HEK293 (cell line): Measurements from ENCODE around the gene PARVA.

Experiments
- CTCF ChIA-PET: fragments of 350-600 bp; formaldehyde crosslinking; extraction: SDS; loops from one replicate; lab custom pipeline; 2021; ENCODE audit warnings: antibody characterized with exemption; lab: Yijun Ruan, JAX
- POLR2A ChIA-PET: fragments of 300-600 bp; formaldehyde crosslinking; extraction: SDS; loops from one replicate; lab custom pipeline; 2020; ENCODE audit warnings: antibody characterized with exemption, inconsistent platforms; lab: Yijun Ruan, JAX
- H3K27ac ChIP-seq: fragments of 200-500 bp; sonication (Bioruptor generic); 2 replicates; pipeline ENCODE4 v1.5.1; 2014; ENCODE audit warnings: low read depth, low read length, control low read depth, inconsistent platforms; ENCODE audit errors: extremely low read depth
- H3K36me3 ChIP-seq, 2 experiments: fragments of 200-500 bp in 1 of 2; sonication (Bioruptor generic) in 1 of 2; 1 replicate in 1 of 2; 2 replicates in 1 of 2; pipeline ENCODE4 v1.5.1; 2014 to 2017; ENCODE audit warnings: inconsistent platforms in 2 of 2, low read length in 2 of 2; ENCODE audit not compliant: control insufficient read depth in 2 of 2, insufficient read depth in 1 of 2
- H3K4me1 ChIP-seq: fragments of 200-500 bp; sonication (Bioruptor generic); 2 replicates; pipeline ENCODE4 v1.5.1; 2014; ENCODE audit warnings: mild to moderate bottlenecking, low read length, inconsistent platforms; ENCODE audit not compliant: control insufficient read depth, insufficient read depth
- H3K4me3 ChIP-seq: 2 replicates; pipeline ENCODE4 v1.5.1; 2011; ENCODE audit warnings: low read depth, mild to moderate bottlenecking, control low read depth, low read length, moderate library complexity
- H3K9me3 ChIP-seq: fragments of 200-500 bp; sonication (Bioruptor generic); 2 replicates; pipeline ENCODE4 v1.5.1; 2014; ENCODE audit warnings: low read depth, low read length, inconsistent platforms; ENCODE audit not compliant: control insufficient read depth, insufficient read depth
- BCL11B ChIP-seq: fragments of 450-650 bp; formaldehyde crosslinking; IDR thresholded peaks from 2 replicates; pipeline ENCODE4 v1.5.1; 2016; ENCODE audit warnings: low read depth, missing biosample characterization, missing genetic modification characterization
- GLI4 ChIP-seq: fragments of 450-650 bp; formaldehyde crosslinking; IDR thresholded peaks from 2 replicates; pipeline ENCODE4 v1.5.1; 2016; ENCODE audit warnings: missing biosample characterization, missing genetic modification characterization
- KLF1 ChIP-seq: fragments of 450-650 bp; formaldehyde crosslinking; IDR thresholded peaks from 2 replicates; pipeline ENCODE4 v1.5.1; 2016; ENCODE audit warnings: missing biosample characterization, missing genetic modification characterization
- MZF1 ChIP-seq: fragments of 450-650 bp; formaldehyde crosslinking; IDR thresholded peaks from 2 replicates; pipeline ENCODE4 v1.5.1; 2017; ENCODE audit warnings: missing biosample characterization, missing genetic modification characterization, borderline replicate concordance
- OSR2 ChIP-seq: fragments of 450-650 bp; formaldehyde crosslinking; IDR thresholded peaks from 2 replicates; pipeline ENCODE4 v1.5.1; 2016; ENCODE audit warnings: missing biosample characterization, missing genetic modification characterization
- PRDM1 ChIP-seq: fragments of 450-650 bp; formaldehyde crosslinking; IDR thresholded peaks from 2 replicates; pipeline ENCODE4; 2016; ENCODE audit warnings: missing biosample characterization, missing genetic modification characterization
- YY2 ChIP-seq: fragments of 450-650 bp; formaldehyde crosslinking; IDR thresholded peaks from 2 replicates; pipeline ENCODE4 v1.5.1; 2016; ENCODE audit warnings: missing biosample characterization, missing genetic modification characterization
- ZBTB20 ChIP-seq: fragments of 450-650 bp; formaldehyde crosslinking; IDR thresholded peaks from 2 replicates; pipeline ENCODE4 v1.5.1; 2016; ENCODE audit warnings: missing biosample characterization, missing genetic modification characterization
- ZNF112 ChIP-seq: fragments of 450-650 bp; formaldehyde crosslinking; IDR thresholded peaks from 2 replicates; pipeline ENCODE4 v1.5.0; 2017; ENCODE audit warnings: missing biosample characterization, missing genetic modification characterization
- ZNF133 ChIP-seq: fragments of 450-650 bp; formaldehyde crosslinking; IDR thresholded peaks from 2 replicates; pipeline ENCODE4 v1.5.1; 2016; ENCODE audit warnings: missing biosample characterization, missing genetic modification characterization
- ZNF138 ChIP-seq: fragments of 450-650 bp; formaldehyde crosslinking; IDR thresholded peaks from 2 replicates; pipeline ENCODE4 v1.5.1; 2016; ENCODE audit warnings: missing biosample characterization, missing genetic modification characterization, borderline replicate concordance
- ZNF174 ChIP-seq: fragments of 450-650 bp; formaldehyde crosslinking; IDR thresholded peaks from 2 replicates; pipeline ENCODE4 v1.5.0; 2017; ENCODE audit warnings: missing biosample characterization, mild to moderate bottlenecking, missing genetic modification characterization
- ZNF324 ChIP-seq: fragments of 450-650 bp; formaldehyde crosslinking; IDR thresholded peaks from 2 replicates; pipeline ENCODE4 v1.5.1; 2016; ENCODE audit warnings: missing biosample characterization, missing genetic modification characterization
- ZNF37A ChIP-seq: fragments of 450-650 bp; IDR thresholded peaks from 2 replicates; pipeline ENCODE4 v1.5.1; 2018; ENCODE audit warnings: missing biosample characterization, missing genetic modification characterization
- ZNF423 ChIP-seq: fragments of 450-650 bp; formaldehyde crosslinking; IDR thresholded peaks from 2 replicates; pipeline ENCODE4 v1.5.1; 2016; ENCODE audit warnings: missing biosample characterization, missing genetic modification characterization
- ZNF558 ChIP-seq: fragments of 450-650 bp; formaldehyde crosslinking; IDR thresholded peaks from 2 replicates; pipeline ENCODE4 v1.5.1; 2016; ENCODE audit warnings: missing biosample characterization, missing genetic modification characterization
- ZNF585B ChIP-seq: fragments of 450-650 bp; formaldehyde crosslinking; IDR thresholded peaks from 2 replicates; pipeline ENCODE4 v1.5.1; 2016; ENCODE audit warnings: missing biosample characterization, missing genetic modification characterization
- ZNF624 ChIP-seq: fragments of 450-650 bp; formaldehyde crosslinking; IDR thresholded peaks from 2 replicates; pipeline ENCODE4 v1.5.1; 2017; ENCODE audit warnings: missing biosample characterization, missing genetic modification characterization
- ZNF626 ChIP-seq: fragments of 450-650 bp; sonication (Bioruptor Pico); formaldehyde crosslinking; IDR thresholded peaks from 2 replicates; pipeline ENCODE4 v1.5.1; 2018; ENCODE audit warnings: missing biosample characterization, missing genetic modification characterization, inconsistent platforms
- ZNF670 ChIP-seq: fragments of 450-650 bp; formaldehyde crosslinking; IDR thresholded peaks from 2 replicates; pipeline ENCODE4 v1.5.1; 2016; ENCODE audit warnings: missing biosample characterization, missing genetic modification characterization, low read depth
- ZNF785 ChIP-seq: fragments of 450-650 bp; formaldehyde crosslinking; IDR thresholded peaks from 2 replicates; pipeline ENCODE4 v1.5.1; 2016; ENCODE audit warnings: missing biosample characterization, missing genetic modification characterization
- ZNF843 ChIP-seq: fragments of 450-650 bp; formaldehyde crosslinking; IDR thresholded peaks from 2 replicates; pipeline ENCODE4 v1.5.1; 2016; ENCODE audit warnings: missing biosample characterization, missing genetic modification characterization
- ZSCAN23 ChIP-seq: fragments of 450-650 bp; formaldehyde crosslinking; IDR thresholded peaks from 2 replicates; pipeline ENCODE4 v1.5.1; 2016; ENCODE audit warnings: missing biosample characterization, missing genetic modification characterization
- ZXDB ChIP-seq: fragments of 450-650 bp; formaldehyde crosslinking; IDR thresholded peaks from 2 replicates; pipeline ENCODE4 v1.5.1; 2016; ENCODE audit warnings: missing biosample characterization, missing genetic modification characterization
- TF ChIP-seq, protein P1 (sequence below): fragments of 450-650 bp; formaldehyde crosslinking; IDR thresholded peaks from 2 replicates; pipeline ENCODE4 v1.5.1; 2016; ENCODE audit warnings: missing biosample characterization, missing genetic modification characterization, low read depth
- TF ChIP-seq, protein P2 (sequence below): fragments of 450-650 bp; formaldehyde crosslinking; IDR thresholded peaks from 2 replicates; pipeline ENCODE4 v1.5.1; 2016; ENCODE audit warnings: missing biosample characterization, missing genetic modification characterization

The PARVA gene

DNA sequence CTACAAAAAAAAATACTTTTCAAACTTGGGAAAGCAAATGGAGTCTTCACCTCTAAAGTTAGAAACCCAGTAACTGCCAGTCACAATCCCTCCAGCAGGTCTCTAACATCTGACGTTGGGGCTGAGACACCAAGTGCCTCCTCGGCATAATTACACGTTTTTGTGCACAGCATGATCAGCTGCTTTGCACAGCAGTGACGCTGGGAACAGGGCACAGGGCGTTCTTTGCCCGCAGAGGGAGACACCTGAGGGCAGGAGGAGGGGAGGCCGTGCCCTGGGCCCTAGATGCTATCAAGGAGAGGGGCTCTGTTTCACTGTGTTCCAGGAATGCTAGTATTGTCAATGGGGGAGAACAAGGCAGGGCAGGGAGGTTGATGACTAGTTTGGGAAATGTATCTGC lies 120.1 kb downstream of the PARVA start (continued):
- TF ChIP-seq, protein P1, sequence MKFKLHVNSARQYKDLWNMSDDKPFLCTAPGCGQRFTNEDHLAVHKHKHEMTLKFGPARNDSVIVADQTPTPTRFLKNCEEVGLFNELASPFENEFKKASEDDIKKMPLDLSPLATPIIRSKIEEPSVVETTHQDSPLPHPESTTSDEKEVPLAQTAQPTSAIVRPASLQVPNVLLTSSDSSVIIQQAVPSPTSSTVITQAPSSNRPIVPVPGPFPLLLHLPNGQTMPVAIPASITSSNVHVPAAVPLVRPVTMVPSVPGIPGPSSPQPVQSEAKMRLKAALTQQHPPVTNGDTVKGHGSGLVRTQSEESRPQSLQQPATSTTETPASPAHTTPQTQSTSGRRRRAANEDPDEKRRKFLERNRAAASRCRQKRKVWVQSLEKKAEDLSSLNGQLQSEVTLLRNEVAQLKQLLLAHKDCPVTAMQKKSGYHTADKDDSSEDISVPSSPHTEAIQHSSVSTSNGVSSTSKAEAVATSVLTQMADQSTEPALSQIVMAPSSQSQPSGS (tag by site-specific recombination) = no peak
- TF ChIP-seq ZNF174 (no peak), ZSCAN23 (tag by site-specific recombination) (no peak), ZNF670 (no peak)

DNA sequence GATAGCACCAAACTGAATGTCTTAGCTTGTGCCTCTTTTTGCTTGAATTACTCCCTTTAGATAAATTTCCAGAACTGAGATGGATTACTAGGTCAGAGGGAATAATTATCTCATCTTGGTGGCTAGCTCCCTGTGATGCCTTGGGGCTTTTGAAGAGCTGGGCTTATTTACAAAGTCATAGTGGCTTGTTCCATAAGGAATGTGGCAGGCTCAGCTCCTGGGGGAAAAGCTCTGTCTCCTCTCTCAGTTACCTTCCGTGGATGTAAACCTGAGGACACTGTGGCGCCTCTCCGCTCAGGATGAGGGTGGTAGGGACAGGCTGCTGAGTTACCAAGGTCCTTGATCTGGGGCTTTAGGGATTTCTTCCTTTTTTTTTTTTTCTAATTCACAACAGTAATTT lies 121.7 kb downstream of the PARVA start:
- TF ChIP-seq ZNF112 (tag by site-specific recombination) (no peak), OSR2 (tag by site-specific recombination) (no peak), ZXDB (tag by site-specific recombination) (no peak), YY2 (tag by site-specific recombination) (no peak), ZNF843 (no peak), ZNF624 (tag by site-specific recombination) (no peak), ZNF423 (tag by site-specific recombination) (no peak), ZNF37A (tag by site-specific recombination) (no peak), ZBTB20 (tag by site-specific recombination) (no peak), ZNF785 (tag by site-specific recombination) (no peak), PRDM1 (tag by site-specific recombination) (no peak), KLF1 (tag by site-specific recombination) (no peak), MZF1 (tag by site-specific recombination) (no peak), ZNF324 (no peak), ZNF133 (tag by site-specific recombination) (no peak), ZNF626 (tag by site-specific recombination) (no peak)
- TF ChIP-seq, protein P2, sequence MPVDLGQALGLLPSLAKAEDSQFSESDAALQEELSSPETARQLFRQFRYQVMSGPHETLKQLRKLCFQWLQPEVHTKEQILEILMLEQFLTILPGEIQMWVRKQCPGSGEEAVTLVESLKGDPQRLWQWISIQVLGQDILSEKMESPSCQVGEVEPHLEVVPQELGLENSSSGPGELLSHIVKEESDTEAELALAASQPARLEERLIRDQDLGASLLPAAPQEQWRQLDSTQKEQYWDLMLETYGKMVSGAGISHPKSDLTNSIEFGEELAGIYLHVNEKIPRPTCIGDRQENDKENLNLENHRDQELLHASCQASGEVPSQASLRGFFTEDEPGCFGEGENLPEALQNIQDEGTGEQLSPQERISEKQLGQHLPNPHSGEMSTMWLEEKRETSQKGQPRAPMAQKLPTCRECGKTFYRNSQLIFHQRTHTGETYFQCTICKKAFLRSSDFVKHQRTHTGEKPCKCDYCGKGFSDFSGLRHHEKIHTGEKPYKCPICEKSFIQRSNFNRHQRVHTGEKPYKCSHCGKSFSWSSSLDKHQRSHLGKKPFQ = no peak
- POLR2A ChIA-PET = no interaction called here
- no peaks in the 10 kb centered on the region for H3K9me3 ChIP-seq

GRCh38 chr11:12502046-12502445 lies 124.7 kb downstream of the PARVA start:
- CTCF ChIA-PET = no interaction called here
- peaks cover 0 to 8% of the 10 kb centered on the region in 2 experiments; a peak in 1 of 3 replicates for H3K36me3 ChIP-seq
- no peak for TF ChIP-seq ZNF558
- TF ChIP-seq MZF1 (tag by site-specific recombination) = no peak
- TF ChIP-seq GLI4 = no peak
- TF ChIP-seq ZNF585B (tag by site-specific recombination) = no peak
- TF ChIP-seq ZNF138 (tag by site-specific recombination) = no peak
- TF ChIP-seq BCL11B (tag by site-specific recombination) = no peak
- TF ChIP-seq, all 188 proteins: peak for 0
- Histone ChIP-seq H3K4me1 (peaks cover 7% of the 10 kb centered on the region; the same call in 1 of the 2 replicates), H3K27ac (no peak overlapping the region), H3K4me3 (no peak overlapping the region), H3K9me3 (no peaks in the 10 kb centered on the region)
- POLR2A ChIA-PET = no interaction called here

More for the DNA sequence above, 121.7 kb downstream of the PARVA start:
- Histone ChIP-seq H3K36me3 (peaks cover 0 to 16% of the 10 kb centered on the region in 2 experiments; a peak in 1 of 3 replicates), H3K4me3 (no peak overlapping the region), H3K4me1 (no peaks in the 10 kb centered on the region), H3K27ac (no peak overlapping the region)
- CTCF ChIA-PET = interaction anchor here (0.7 kb wide), 1 partner anchor 12 kb away, joined by 4 read pairs; no protein-coding TSS in a partner anchor
